GM20000 (cell line): ENCODE measurements around the gene DDI2.

Source experiments
- DNase-seq: peaks from one replicate; pipeline ENCODE4 v3.0.0; 2012; ENCODE audit warnings: low spot score
- CTCF ChIP-seq: IDR thresholded peaks from 2 replicates; pipeline ENCODE4 v1.5.1; 2012; ENCODE audit warnings: mild to moderate bottlenecking, control low read depth; ENCODE audit errors: extremely low read depth, missing control alignments

Gene DDI2

GRCh38 chr1:15610167-15610566 is 7.1 kb upstream of the DDI2 start:
- TF ChIP-seq CTCF: no peak

GRCh38 chr1:15616373-15617172 is 685 bp upstream of the DDI2 start:
- TF ChIP-seq CTCF: no peak
- DNase-seq: no peak

More at GRCh38 chr1:15610167-15610566, 7.1 kb upstream of the DDI2 start:
- DNase-seq: no peak

- no peak for TF ChIP-seq CTCF
- DNase-seq: peak; percentile 71
Observed at GRCh38 chr1:15618077-15618654, 908 bp downstream of the DDI2 start.

- TF ChIP-seq CTCF: no peak
- DNase-seq: no peak
Observed at GRCh38 chr1:15618655-15619525, 1.6 kb downstream of the DDI2 start.

GRCh38 chr1:15620155-15620545 is 2.9 kb downstream of the DDI2 start:
- no peak for TF ChIP-seq CTCF
- DNase-seq: no peak

GRCh38 chr1:15620902-15621682 is 3.8 kb downstream of the DDI2 start:
- TF ChIP-seq CTCF: no peak
- DNase-seq: no peak
